MCF 10A (cell line): Measurements from ENCODE around the gene OXSR1. TPM values are rescaled to one million over a fixed set of nuclear protein-coding genes. Genes with fewer than 3 reads are reported as not detected.

Source experiments
- BruUV-seq: library from RNA; stranded (reverse); fragments of 400-500 nt; replicated peaks from 2 replicates; lab custom pipeline; 2021; lab: Mats Ljungman, UMichigan
- CTCF ChIA-PET: fragments of 300-600 bp; sonication (Branson Sonifier 250); formaldehyde crosslinking; extraction: SDS; loops from one replicate; lab custom pipeline; 2021; ENCODE audit warnings: antibody characterized with exemption, inconsistent platforms; lab: Yijun Ruan, JAX
- POLR2A ChIA-PET: fragments of 300-600, 350-650 bp; sonication (Branson Sonifier 250); formaldehyde crosslinking; extraction: SDS; loops from one replicate; lab custom pipeline; 2020; ENCODE audit warnings: antibody characterized with exemption, inconsistent platforms; lab: Yijun Ruan, JAX
- DNase-seq: peaks from one replicate; pipeline ENCODE4 v3.0.0-alpha.2; 2018; ENCODE audit not compliant: unreplicated experiment
- H3K27ac Mint-ChIP-seq: one replicate; pipeline ENCODE4 v1.8.0; 2022; ENCODE audit warnings: mild to moderate bottlenecking, low read depth, mixed read lengths; ENCODE audit not compliant: unreplicated experiment
- H3K27me3 Mint-ChIP-seq: one replicate; pipeline ENCODE4 v1.8.0; 2022; ENCODE audit warnings: mixed read lengths; ENCODE audit not compliant: insufficient read depth, unreplicated experiment
- H3K36me3 Mint-ChIP-seq: one replicate; pipeline ENCODE4 v1.8.0; 2022; ENCODE audit warnings: mild to moderate bottlenecking, moderate library complexity, mixed read lengths; ENCODE audit not compliant: insufficient read depth, unreplicated experiment
- H3K4me1 Mint-ChIP-seq: one replicate; pipeline ENCODE4 v1.8.0; 2022; ENCODE audit warnings: mixed read lengths; ENCODE audit not compliant: insufficient read depth, unreplicated experiment
- H3K4me3 Mint-ChIP-seq: one replicate; pipeline ENCODE4 v1.8.0; 2022; ENCODE audit warnings: mild to moderate bottlenecking, moderate library complexity, mixed read lengths; ENCODE audit not compliant: unreplicated experiment
- H3K9me3 Mint-ChIP-seq: one replicate; pipeline ENCODE4 v1.8.0; 2022; ENCODE audit warnings: mixed read lengths; ENCODE audit not compliant: unreplicated experiment
- CTCF ChIP-seq: fragments of 200-600 bp; IDR thresholded peaks from one replicate; pipeline ENCODE4 v1.8.0; 2022; ENCODE audit warnings: antibody characterized with exemption, mild to moderate bottlenecking; ENCODE audit not compliant: unreplicated experiment
- intact Hi-C: fragments of 100-400 bp; cut with micrococcal nuclease; formaldehyde crosslinking; loops from 2 replicates; pipeline ENCODE4 v1.14.1; 2022
- total RNA-seq: library from RNA; stranded (reverse); gene quantifications from 2 replicates; pipeline ENCODE4 v1.2.3, GENCODE V29; 2022

The OXSR1 gene
- total RNA-seq, 1 experiment from 2014 or later = 75.5 TPM

- Mint-ChIP-seq H3K9me3 (no peaks in the 10 kb centered on the region), H3K27ac (peak within 1 kb of the TSS; percentile 71), H3K36me3 (peaks cover 8% of the 10 kb centered on the region), H3K4me3 (peak within 1 kb of the TSS; percentile 81), H3K4me1 (peaks cover 46% of the 10 kb centered on the region), H3K27me3 (no peaks in the 10 kb centered on the region)
- no peak for TF ChIP-seq CTCF
- CTCF ChIA-PET = interaction anchor here (1.0 to 2.3 kb wide), 4 partner anchors 14 to 341 kb away, joined by 3 to 10 read pairs (median 7); no protein-coding TSS in a partner anchor
- DNase-seq = peak; percentile 59
- POLR2A ChIA-PET = interaction anchor here (0.6 to 8.1 kb wide), 14 partner anchors 10 to 208 kb away, joined by 3 to 199 read pairs (median 4); partner anchors contain the start of genes OXSR1 and XYLB
- intact Hi-C loops = loop anchor here (2.0 to 5.0 kb wide), 3 partner anchors 26 to 209 kb away; partner anchors contain the start of genes OXSR1 and XYLB
- BruUV-seq = no TSS peak
Observed at GRCh38 chr3:38138349-38139190, 26.8 kb upstream of the OXSR1 start, which contains the start of gene MYD88. TSS of gene MYD88 (plus strand) at chr3:38138661. CDS start at chr3:38138701, 40 bp downstream.

- H3K9me3 Mint-ChIP-seq = no peaks in the 10 kb centered on the region
- no peak for DNase-seq
- no peaks in the 10 kb centered on the region for H3K27me3 Mint-ChIP-seq
- H3K36me3 Mint-ChIP-seq = peaks cover 4% of the 10 kb centered on the region
- TF ChIP-seq CTCF = no peak
- peak overlapping the region; percentile 81 for H3K4me3 Mint-ChIP-seq
- BruUV-seq = TSS peak; percentile 1
- ChIA-PET POLR2A (interaction anchor here (0.7 to 8.1 kb wide), 9 partner anchors 9 to 207 kb away, joined by 3 to 199 read pairs (median 3); partner anchors contain the start of genes OXSR1 and XYLB), CTCF (interaction anchor here (0.8 to 2.3 kb wide), 4 partner anchors 14 to 340 kb away, joined by 3 to 10 read pairs (median 4); no protein-coding TSS in a partner anchor)
- peaks cover 43% of the 10 kb centered on the region for H3K4me1 Mint-ChIP-seq
- intact Hi-C loops = loop anchor here (2.0 to 5.0 kb wide), 3 partner anchors 26 to 208 kb away; partner anchors contain the start of genes OXSR1 and XYLB
- peak overlapping the region; percentile 71 for H3K27ac Mint-ChIP-seq
Observed at GRCh38 chr3:38139191-38139590, 26.1 kb upstream of the OXSR1 start.

- no TSS peak for BruUV-seq
- intact Hi-C loops = loop anchor here (2.0 to 5.0 kb wide), 3 partner anchors 25 to 208 kb away; partner anchors contain the start of genes OXSR1 and XYLB
Observed at GRCh38 chr3:38139652-38140051, 25.7 kb upstream of the OXSR1 start.

More at GRCh38 chr3:38139652-38140051, 25.7 kb upstream of the OXSR1 start:
- peaks cover 39% of the 10 kb centered on the region for H3K4me1 Mint-ChIP-seq
- TF ChIP-seq CTCF = no peak
- H3K4me3 Mint-ChIP-seq = peak overlapping the region; percentile 81
- H3K27me3 Mint-ChIP-seq = no peaks in the 10 kb centered on the region
- POLR2A ChIA-PET = interaction anchor here (0.7 to 8.1 kb wide), 8 partner anchors 9 to 207 kb away, joined by 3 to 199 read pairs (median 4); partner anchors contain the start of genes OXSR1 and XYLB
- peak overlapping the region; percentile 71 for H3K27ac Mint-ChIP-seq
- CTCF ChIA-PET = interaction anchor here (0.8 to 2.3 kb wide), 6 partner anchors 9 to 341 kb away, joined by 3 to 10 read pairs (median 3); no protein-coding TSS in a partner anchor
- no peaks in the 10 kb centered on the region for H3K9me3 Mint-ChIP-seq
- no peak for DNase-seq
- H3K36me3 Mint-ChIP-seq = no peaks in the 10 kb centered on the region
